ENCODE results near the gene RIOK3.
"Not testable (repeated sequence)": the region's sequence is repeated elsewhere in the genome, so short reads cannot be mapped to it uniquely, and the experiment has no call there.

RIOK3 gene, protein sequence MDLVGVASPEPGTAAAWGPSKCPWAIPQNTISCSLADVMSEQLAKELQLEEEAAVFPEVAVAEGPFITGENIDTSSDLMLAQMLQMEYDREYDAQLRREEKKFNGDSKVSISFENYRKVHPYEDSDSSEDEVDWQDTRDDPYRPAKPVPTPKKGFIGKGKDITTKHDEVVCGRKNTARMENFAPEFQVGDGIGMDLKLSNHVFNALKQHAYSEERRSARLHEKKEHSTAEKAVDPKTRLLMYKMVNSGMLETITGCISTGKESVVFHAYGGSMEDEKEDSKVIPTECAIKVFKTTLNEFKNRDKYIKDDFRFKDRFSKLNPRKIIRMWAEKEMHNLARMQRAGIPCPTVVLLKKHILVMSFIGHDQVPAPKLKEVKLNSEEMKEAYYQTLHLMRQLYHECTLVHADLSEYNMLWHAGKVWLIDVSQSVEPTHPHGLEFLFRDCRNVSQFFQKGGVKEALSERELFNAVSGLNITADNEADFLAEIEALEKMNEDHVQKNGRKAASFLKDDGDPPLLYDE

GRCh38 chr18:23452728-23453679, at the start of gene RIOK3:
Gene RIOK3, plus strand, starts transcription at chr18:23453287. Its CDS starts 153 bp downstream, at chr18:23453440.
- DNase-seq = peak; percentile 93 to 98 (median 96)

GRCh38 chr18:23403310-23403709, 49.8 kb upstream of the RIOK3 start:
- no peak for DNase-seq

DNA sequence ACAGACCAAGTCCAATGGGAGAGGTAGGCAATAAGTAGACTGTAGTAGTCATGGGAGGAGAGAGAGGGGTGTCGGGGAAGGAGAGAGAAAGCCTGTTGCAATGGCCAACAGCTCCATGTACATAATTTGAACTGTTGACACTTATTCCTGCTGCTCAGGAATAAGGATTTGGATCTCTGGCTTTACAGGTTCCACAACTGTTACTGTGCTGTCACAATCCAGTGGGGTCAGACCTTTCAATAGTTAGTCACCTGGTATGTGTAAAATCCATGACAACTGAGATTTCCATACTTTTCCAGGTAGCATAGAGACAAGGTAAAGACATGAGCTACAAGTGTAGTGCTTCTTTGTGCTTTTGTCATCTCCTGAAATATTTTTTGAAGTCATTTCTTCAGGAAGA, 47.5 kb upstream of the RIOK3 start:
- DNase-seq = no peak

- DNase-seq = no peak
Observed at GRCh38 chr18:23406271-23406787, 46.8 kb upstream of the RIOK3 start.

DNA sequence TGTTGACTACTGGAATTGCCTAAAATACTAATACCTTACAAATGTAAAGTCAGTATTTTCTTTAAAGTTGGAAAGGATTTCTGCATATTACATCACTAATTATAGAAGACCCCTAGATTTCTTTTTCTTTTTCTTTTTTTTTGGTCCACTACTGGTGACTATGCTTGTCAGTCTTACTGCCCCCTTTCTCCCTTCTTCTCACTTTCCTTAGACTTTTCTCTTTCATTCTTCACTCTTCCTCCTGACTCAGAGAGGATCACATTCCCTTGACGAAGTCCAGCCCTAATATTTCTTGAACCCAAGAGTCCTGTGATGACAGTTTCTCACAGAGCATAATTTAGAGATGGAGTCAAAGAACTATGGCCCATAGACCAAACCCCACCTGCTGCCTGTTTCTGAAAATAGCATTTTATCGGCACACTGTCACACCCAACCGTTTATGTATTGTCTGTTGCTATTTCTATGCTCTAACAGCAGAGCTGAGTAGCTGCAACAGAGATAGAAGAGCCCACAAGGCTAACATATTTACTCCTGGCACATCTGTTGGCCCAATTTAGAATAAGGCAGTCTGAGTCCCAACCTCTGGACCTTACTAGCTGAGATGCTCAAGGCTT, 40.6 kb upstream of the RIOK3 start:
- DNase-seq = no peak

DNA sequence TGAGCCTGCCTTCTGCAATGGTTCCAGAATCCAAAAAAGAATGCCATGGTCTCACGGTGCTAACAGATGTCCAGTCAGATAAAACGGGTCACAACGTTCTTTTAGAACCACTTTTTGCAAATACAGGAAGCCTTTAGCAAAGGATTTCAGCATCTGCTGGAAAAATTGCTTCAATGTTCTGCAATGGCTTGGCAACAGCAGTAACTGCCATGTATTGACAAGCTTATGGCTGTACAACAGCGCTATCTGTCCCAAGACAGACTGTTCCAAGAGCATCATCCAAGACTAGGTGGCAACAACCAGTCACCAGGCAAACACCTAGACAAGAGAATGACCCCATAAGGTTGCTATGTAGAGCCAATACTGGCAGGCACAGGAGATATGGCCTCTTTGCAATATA, 37.6 kb upstream of the RIOK3 start:
- DNase-seq = no peak

GRCh38 chr18:23416298-23416697, 36.8 kb upstream of the RIOK3 start:
- DNase-seq = no peak

- no peak for DNase-seq
Observed at GRCh38 chr18:23421277-23421676, 31.8 kb upstream of the RIOK3 start.

DNA sequence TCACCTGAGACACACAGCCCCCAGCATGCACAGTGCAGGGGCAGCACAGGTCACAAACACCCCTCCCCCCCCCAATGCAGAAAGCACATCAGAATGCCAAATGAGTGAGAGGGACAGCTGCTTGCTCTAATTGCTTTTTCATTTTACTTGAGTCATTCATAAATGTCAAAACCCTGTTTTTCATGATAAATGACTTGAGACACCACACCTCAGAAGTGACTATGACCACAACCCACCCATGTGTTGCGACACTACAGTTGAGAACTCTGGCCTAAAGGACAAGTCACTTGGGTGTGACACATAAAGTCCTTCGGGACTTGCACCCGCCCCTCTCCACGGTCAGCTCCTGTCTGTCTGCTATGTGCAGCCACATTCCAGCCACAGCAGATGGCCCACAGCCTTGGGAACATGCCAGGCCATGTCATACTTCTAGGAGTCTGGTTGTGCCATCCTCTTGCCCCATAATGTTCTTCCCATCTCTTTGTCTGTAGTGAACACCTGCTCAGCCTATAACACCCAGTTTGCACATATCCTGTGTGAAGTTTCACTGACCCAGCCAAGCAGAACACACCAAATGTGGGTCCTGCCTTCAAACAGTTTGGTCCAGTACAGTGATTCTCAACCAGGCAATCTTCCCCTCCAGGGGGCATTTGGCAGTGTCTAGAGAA, 30.2 kb upstream of the RIOK3 start:
- peak in 2 of 3 experiments; percentile 8 to 39 for DNase-seq

GRCh38 chr18:23424616-23425015, 28.5 kb upstream of the RIOK3 start:
- DNase-seq = no peak

DNA sequence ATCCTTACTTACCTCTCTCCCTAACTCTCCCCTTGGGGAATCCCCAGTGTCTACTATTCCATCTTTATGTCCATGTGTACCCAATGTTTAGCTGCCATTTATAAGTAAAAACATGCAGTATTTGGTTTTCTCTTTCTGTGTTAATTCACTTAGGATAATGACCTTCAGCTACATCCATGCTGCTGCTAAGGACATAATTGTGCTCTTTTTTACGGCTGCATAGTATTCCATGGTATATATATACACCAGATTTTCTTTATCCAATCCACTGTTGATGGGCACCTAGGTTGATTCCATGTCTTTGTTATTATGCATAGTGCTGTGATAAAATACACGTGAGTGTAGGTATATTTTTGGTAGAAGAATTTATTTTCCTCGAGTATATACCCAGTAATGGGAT, 24.3 kb upstream of the RIOK3 start:
- DNase-seq = no peak

- not testable (repeated sequence) for DNase-seq
Observed at GRCh38 chr18:23429538-23429937, 23.5 kb upstream of the RIOK3 start.

DNA sequence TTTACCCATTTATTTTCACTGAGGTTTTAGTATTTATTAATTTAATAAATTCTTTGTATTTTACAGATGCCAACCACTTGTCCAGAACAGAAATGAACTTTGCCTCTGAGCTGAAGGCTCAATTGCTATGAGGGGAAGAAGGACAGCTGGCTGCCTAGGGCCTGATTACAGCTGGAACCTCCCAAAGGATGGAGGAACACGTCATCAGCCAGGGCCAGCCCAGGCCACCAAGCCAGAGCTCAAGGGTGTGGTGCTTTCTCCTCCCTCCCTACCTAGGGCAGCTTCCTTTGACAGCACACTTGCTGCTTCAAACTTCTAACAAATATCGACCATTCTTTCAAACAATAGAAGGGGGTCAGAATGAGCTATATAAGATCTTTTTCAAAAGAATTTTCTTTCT, 19.7 kb upstream of the RIOK3 start:
- DNase-seq = no peak

DNA sequence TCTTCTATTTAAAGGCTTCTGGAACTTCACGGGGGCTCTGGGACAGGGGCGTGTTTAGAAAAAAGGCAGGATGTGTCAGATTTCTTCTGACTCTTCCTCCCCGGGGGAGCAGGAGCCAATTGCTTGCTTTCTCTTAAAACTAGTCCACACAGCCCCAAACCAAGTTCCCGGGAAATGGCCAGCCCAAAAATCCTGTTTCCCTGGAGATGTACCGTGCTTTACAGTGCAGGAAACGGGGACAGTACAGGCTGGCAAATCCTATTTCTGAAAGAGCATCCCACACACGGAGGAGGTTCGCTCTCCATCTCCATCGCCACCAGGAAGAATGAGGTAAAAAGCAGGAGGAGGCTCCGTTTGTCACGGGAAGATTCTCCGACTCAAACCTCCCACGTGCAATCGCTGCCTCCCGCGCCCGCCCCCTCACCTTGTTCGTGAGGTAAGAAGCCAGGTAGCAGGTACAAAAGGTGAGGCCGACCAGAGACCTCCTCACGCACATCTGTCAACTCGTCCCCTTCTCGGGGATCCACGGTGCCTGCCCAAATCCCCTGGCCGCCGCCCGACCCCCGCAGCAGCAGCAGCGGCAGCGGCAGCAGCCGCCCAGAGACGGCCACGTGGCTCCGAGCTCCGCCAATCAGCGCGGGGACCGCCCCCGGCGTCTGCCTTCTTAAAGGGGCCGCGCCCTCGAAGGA, 15.6 kb upstream of the RIOK3 start:
- peak; percentile 83 to 88 (median 88) for DNase-seq

DNA sequence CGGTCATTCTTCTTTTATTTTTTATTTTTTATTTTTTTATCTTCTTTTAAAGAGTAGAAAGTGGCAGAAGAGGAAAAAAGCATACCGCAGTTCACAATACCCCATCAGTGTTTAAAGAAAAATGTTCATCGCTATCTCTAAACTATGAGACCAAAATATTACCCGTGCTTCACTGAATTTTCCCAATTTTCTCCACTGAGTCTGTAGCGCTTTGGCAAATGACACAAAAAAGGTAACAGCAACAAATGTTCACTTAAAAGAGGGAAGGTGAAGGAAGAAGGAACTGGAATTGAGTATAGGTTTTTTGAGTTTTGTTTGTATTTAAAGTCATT, 15.1 kb upstream of the RIOK3 start:
- DNase-seq = no peak

DNA sequence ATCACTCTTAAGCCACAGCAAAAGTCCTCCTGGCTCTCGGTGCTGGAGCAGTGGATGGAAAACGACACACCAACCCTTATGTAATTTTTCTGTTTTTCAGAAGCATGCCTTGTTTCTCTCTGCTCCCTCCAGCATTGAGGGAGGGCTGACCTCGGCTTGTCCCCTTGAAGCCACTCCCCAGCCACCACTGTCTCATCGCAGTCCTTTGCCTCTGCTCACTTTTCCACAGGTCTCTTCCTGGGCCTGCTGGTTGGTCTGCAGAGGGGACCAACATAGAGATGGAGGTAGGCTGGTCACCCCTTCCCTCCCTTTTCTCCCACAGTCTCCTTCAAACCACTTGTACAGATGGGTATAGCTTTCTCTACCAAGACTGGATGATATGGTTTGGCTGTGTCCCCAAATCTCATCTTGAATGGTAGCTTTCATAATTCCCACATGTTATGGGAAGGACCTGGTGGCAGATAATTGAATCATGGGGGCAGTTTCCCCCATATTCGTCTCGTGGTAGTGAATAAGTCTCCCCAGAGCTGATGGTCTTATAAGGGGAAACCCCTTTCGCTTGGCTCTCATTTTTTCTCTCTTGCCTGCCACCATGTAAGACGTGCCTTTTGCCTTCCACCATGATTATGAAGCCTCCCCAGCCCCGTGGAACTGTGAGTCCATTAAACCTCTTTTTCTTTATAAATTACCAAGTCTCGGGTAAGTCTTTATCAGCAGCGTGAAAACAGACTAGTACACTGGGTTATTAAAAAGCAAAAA, 14.3 kb upstream of the RIOK3 start:
- DNase-seq = no peak

DNA sequence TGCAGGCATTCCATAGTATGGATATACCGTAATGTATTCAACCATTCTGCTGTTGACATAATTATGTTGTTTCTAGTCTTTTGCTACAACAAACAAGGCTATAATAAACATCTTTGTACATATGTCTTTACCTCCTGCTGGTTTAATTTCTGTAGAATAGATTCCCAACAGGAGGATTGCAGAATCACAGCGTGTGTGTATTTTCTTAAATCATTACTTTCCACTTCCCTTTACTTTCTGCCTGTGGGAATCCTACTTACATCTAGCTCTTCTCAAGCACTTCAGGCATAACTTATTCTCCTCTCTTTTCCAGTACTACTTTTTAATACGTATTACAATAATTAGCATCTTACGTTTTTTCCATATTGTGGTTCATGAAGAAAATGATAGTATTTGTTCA, 13.0 kb upstream of the RIOK3 start:
- no peak for DNase-seq

GRCh38 chr18:23442958-23443357, 10.1 kb upstream of the RIOK3 start:
- DNase-seq = no peak

GRCh38 chr18:23448291-23448690, 4.8 kb upstream of the RIOK3 start:
- no peak for DNase-seq

- no peak for DNase-seq
Observed at GRCh38 chr18:23450022-23450421, 3.1 kb upstream of the RIOK3 start.

- DNase-seq = no peak
Observed at GRCh38 chr18:23451011-23451410, 2.1 kb upstream of the RIOK3 start.

Measured in NCI-H1417 (cell line).